Measurements from ENCODE around the gene S1PR4. TPM values are rescaled to one million over a fixed set of nuclear protein-coding genes. Genes with fewer than 3 reads are reported as not detected.

Gene S1PR4, protein sequence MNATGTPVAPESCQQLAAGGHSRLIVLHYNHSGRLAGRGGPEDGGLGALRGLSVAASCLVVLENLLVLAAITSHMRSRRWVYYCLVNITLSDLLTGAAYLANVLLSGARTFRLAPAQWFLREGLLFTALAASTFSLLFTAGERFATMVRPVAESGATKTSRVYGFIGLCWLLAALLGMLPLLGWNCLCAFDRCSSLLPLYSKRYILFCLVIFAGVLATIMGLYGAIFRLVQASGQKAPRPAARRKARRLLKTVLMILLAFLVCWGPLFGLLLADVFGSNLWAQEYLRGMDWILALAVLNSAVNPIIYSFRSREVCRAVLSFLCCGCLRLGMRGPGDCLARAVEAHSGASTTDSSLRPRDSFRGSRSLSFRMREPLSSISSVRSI
- total RNA-seq (2014; rRNA removed; shearing (Covaris generic); ENCODE audit: low replicate concordance) = not detected in 2 replicates

DNA sequence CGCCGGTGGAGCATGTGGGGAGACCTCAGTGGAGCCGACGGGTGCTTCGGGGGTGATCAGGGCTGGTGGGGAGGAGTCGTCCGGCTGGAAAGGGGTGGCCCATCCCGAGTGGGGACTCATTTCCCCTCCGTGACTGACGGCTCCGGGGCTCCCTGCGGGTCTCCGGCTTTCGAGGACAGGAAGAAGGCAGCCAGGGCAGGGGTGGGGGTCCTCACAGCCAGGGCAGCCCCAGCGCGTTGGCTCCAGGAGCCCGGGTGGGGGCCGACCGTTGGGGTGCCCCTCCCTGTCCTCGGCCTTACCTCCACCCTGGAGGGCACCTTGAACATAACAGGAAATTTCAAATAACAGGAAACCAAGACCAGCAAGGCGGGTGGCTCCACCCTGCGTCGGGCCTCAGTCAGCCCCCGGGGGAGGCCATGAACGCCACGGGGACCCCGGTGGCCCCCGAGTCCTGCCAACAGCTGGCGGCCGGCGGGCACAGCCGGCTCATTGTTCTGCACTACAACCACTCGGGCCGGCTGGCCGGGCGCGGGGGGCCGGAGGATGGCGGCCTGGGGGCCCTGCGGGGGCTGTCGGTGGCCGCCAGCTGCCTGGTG, at the start of gene S1PR4:
Gene S1PR4 (plus strand): TSS at position 393 of the 596 bp plus-strand sequence. CDS start 24 bp downstream, at position 417.
- no peak within 1 kb of the TSS for H2AFZ ChIP-seq (ENCODE audit: low read length)
- no peaks in the 10 kb centered on the region; the same call in 1 of the 2 replicates for H3K9me3 ChIP-seq (ENCODE audit: low read length)

DNA sequence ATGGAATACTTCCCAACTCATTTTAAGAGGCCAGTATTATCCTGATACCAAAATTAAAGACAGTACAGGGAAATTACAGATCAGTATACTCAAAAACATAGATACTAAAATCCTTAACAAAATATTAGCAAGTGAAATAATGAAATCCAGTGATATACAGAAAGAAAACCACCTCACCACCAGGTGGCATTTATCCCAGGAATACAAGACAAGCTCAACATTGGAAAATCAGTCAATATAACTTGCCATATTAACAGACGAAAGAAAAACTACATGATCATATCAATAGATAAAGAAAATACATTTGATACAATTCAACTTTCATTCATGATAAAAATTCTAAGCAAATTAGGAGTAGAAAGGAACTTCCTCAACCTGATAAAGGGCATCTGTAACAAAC, 49.5 kb upstream of the S1PR4 start:
- Histone ChIP-seq H3K9me3 (ENCODE audit: low read length) (no peaks in the 10 kb centered on the region), H3K4me2 (ENCODE audit: low read depth, low read length, poor library complexity, severe bottlenecking) (no peak overlapping the region), H3K27ac (ENCODE audit: low read length) (no peak overlapping the region), H3K4me1 (ENCODE audit: low read length) (no peaks in the 10 kb centered on the region), H3K27me3 (ENCODE audit: low read length) (no peaks in the 10 kb centered on the region), H3K9ac (ENCODE audit: low read length) (no peak overlapping the region), H3K79me2 (ENCODE audit: low read length) (no peaks in the 10 kb centered on the region), H3K4me3 (ENCODE audit: low read length) (no peak overlapping the region), H2AFZ (ENCODE audit: low read length) (no peak overlapping the region), H3K36me3 (ENCODE audit: insufficient read depth, low read length) (no peaks in the 10 kb centered on the region), H4K20me1 (ENCODE audit: insufficient read depth, low read depth, low read length) (no peaks in the 10 kb centered on the region), H3K9me2 (replicated peaks; ENCODE audit: insufficient read depth, low read length) (no peaks in the 10 kb centered on the region)
- DNase-seq = peak; percentile 43

More for the DNA sequence above, at the start of gene S1PR4:
- no peaks in the 10 kb centered on the region for H3K27me3 ChIP-seq (ENCODE audit: low read length)
- H3K9me2 ChIP-seq (replicated peaks; ENCODE audit: insufficient read depth, low read length) = no peaks in the 10 kb centered on the region
- H3K27ac ChIP-seq (ENCODE audit: low read length) = no peak within 1 kb of the TSS
- no peak within 1 kb of the TSS for H3K4me3 ChIP-seq (ENCODE audit: low read length)
- peak; percentile 55 for DNase-seq
- no peak within 1 kb of the TSS for H3K9ac ChIP-seq (ENCODE audit: low read length)
- peaks cover 22% of the 10 kb centered on the region for H3K4me1 ChIP-seq (ENCODE audit: low read length)
- H3K4me2 ChIP-seq (ENCODE audit: low read depth, low read length, poor library complexity, severe bottlenecking) = no peak within 1 kb of the TSS
- no peaks in the 10 kb centered on the region for H3K36me3 ChIP-seq (ENCODE audit: insufficient read depth, low read length)
- H4K20me1 ChIP-seq (ENCODE audit: insufficient read depth, low read depth, low read length) = no peaks in the 10 kb centered on the region
- no peaks in the 10 kb centered on the region for H3K79me2 ChIP-seq (ENCODE audit: low read length)

DNA sequence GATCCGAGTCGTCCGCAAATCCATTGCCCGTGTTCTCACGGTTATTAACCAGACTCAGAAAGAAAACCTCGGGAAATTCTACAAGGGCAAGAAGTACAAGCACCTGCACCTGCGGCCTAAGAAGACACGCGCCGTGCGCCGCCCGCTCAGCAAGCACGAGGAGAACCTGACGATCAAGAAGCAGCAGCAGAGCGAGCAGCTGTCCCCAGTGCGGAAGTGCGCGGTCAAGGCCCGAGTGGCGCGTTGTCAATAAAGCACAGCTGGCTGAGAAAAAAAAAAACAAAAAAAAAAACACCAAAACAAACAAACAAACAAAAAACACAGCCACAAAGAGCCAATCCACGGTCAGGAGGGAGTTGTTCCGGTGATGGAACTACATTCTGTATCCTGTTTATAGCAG, 47.4 kb upstream of the S1PR4 start:
- no peaks in the 10 kb centered on the region for H3K9me3 ChIP-seq (ENCODE audit: low read length)
- no peak for DNase-seq
- H3K4me2 ChIP-seq (ENCODE audit: low read depth, low read length, poor library complexity, severe bottlenecking) = no peak overlapping the region
- H2AFZ ChIP-seq (ENCODE audit: low read length) = no peak overlapping the region
- H3K36me3 ChIP-seq (ENCODE audit: insufficient read depth, low read length) = no peaks in the 10 kb centered on the region
- no peaks in the 10 kb centered on the region for H3K4me1 ChIP-seq (ENCODE audit: low read length)
- no peaks in the 10 kb centered on the region for H3K27me3 ChIP-seq (ENCODE audit: low read length)
- H3K27ac ChIP-seq (ENCODE audit: low read length) = no peak overlapping the region
- no peak overlapping the region for H3K4me3 ChIP-seq (ENCODE audit: low read length)
- H3K79me2 ChIP-seq (ENCODE audit: low read length) = no peaks in the 10 kb centered on the region
- H3K9me2 ChIP-seq (replicated peaks; ENCODE audit: insufficient read depth, low read length) = no peaks in the 10 kb centered on the region
- H4K20me1 ChIP-seq (ENCODE audit: insufficient read depth, low read depth, low read length) = no peaks in the 10 kb centered on the region
- H3K9ac ChIP-seq (ENCODE audit: low read length) = no peak overlapping the region

DNA sequence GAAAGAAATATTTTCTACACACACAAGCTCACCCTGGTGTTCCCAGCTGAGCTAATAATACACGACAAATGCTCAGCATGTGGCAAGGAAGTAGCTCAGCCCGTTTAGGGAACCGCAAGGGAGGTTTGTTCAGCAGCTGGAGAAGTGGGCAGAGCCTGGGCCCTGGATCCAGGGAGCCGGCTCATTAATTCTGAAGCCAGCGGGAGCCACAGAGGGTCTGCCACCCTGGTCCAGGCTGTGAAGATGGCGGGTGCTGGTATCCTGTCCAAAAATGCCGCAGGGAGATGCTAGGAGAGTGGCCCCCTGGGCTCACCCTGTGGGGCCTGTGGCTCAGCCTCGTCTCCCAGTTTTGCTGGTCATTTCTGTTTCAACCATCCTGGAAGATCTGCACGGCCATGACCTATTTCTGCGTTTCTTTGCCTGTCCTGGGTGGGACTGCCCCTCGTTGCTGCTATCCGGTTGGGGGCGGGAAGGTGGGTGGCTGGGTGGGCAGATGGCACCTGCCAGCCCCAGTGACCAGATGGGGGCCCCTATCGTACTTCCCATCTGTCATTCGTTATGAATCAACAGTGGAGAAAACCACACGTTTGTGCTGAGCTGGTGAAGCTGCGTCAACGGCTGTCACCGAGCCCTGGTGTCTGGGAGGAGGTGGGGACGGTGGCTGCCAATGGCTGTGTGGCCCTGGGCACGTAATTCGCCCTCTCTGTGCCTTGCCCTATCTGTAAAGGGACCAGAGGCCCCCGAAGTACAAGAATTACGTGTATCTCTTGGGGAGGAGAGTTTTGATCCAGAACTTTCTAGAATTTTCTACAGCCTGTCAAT, 45.4 kb upstream of the S1PR4 start:
- Histone ChIP-seq H3K27ac (ENCODE audit: low read length) (no peak overlapping the region), H3K36me3 (ENCODE audit: insufficient read depth, low read length) (no peaks in the 10 kb centered on the region), H3K4me3 (ENCODE audit: low read length) (no peak overlapping the region), H3K9ac (ENCODE audit: low read length) (no peak overlapping the region), H3K79me2 (ENCODE audit: low read length) (no peaks in the 10 kb centered on the region), H4K20me1 (ENCODE audit: insufficient read depth, low read depth, low read length) (no peaks in the 10 kb centered on the region), H3K9me3 (ENCODE audit: low read length) (no peaks in the 10 kb centered on the region), H3K27me3 (ENCODE audit: low read length) (no peaks in the 10 kb centered on the region), H2AFZ (ENCODE audit: low read length) (no peak overlapping the region), H3K4me2 (ENCODE audit: low read depth, low read length, poor library complexity, severe bottlenecking) (no peak overlapping the region), H3K4me1 (ENCODE audit: low read length) (no peaks in the 10 kb centered on the region), H3K9me2 (replicated peaks; ENCODE audit: insufficient read depth, low read length) (no peaks in the 10 kb centered on the region)
- no peak for DNase-seq

DNA sequence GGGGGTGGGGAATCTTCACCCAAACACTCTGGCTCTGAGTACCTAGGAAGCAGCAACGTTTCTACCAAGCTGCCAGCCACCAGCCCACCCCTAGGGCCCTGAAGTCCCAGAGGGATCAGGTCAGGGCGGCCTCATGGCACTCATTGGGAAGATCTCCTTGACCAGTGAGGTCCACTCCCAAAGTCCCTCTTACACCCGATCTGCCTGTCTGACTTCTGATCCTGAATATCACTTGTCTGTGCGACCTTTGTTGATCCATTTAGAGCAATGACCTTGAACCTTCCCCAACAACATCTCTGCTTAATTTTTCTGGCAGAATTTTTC, 44.8 kb upstream of the S1PR4 start:
- Histone ChIP-seq H3K9ac (ENCODE audit: low read length) (no peak overlapping the region), H3K9me3 (ENCODE audit: low read length) (no peaks in the 10 kb centered on the region), H3K4me2 (ENCODE audit: low read depth, low read length, poor library complexity, severe bottlenecking) (no peak overlapping the region), H3K27me3 (ENCODE audit: low read length) (no peaks in the 10 kb centered on the region), H3K4me3 (ENCODE audit: low read length) (no peak overlapping the region), H3K27ac (ENCODE audit: low read length) (no peak overlapping the region), H4K20me1 (ENCODE audit: insufficient read depth, low read depth, low read length) (no peaks in the 10 kb centered on the region), H3K9me2 (replicated peaks; ENCODE audit: insufficient read depth, low read length) (no peaks in the 10 kb centered on the region), H2AFZ (ENCODE audit: low read length) (no peak overlapping the region), H3K4me1 (ENCODE audit: low read length) (no peaks in the 10 kb centered on the region), H3K79me2 (ENCODE audit: low read length) (no peaks in the 10 kb centered on the region), H3K36me3 (ENCODE audit: insufficient read depth, low read length) (no peaks in the 10 kb centered on the region)
- DNase-seq = no peak

DNA sequence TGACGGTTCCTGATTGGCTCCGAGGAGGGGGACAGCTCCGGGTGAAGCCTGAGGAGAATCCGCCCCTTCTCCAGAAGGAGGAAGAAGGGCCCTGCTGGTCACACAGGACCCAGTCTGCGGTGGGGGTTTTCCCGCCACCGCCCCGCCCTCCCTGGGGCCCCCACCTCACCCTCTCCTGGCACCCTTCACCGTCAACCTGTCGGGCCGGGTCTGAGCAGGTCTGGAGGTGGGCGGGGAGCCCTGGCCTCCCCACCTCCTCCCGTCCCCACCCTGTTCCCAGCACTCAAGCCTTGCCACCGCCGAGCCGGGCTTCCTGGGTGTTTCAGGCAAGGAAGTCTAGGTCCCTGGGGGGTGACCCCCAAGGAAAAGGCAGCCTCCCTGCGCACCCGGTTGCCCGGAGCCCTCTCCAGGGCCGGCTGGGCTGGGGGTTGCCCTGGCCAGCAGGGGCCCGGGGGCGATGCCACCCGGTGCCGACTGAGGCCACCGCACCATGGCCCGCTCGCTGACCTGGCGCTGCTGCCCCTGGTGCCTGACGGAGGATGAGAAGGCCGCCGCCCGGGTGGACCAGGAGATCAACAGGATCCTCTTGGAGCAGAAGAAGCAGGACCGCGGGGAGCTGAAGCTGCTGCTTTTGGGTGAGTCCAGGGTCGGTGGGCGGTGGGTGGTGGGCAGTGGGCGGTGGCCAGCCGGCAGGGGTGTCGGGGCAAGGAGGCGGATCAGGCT, 42.4 kb upstream of the S1PR4 start, which contains the start of gene GNA15:
Gene GNA15 (plus strand): TSS at position 73 of the 723 bp plus-strand sequence. CDS start 418 bp downstream, at position 491.
- H3K36me3 ChIP-seq (ENCODE audit: insufficient read depth, low read length) = no peaks in the 10 kb centered on the region
- H3K4me3 ChIP-seq (ENCODE audit: low read length) = no peak within 1 kb of the TSS
- no peaks in the 10 kb centered on the region for H3K9me2 ChIP-seq (replicated peaks; ENCODE audit: insufficient read depth, low read length)
- H3K27ac ChIP-seq (ENCODE audit: low read length) = no peak within 1 kb of the TSS
- H2AFZ ChIP-seq (ENCODE audit: low read length) = no peak within 1 kb of the TSS
- H3K9me3 ChIP-seq (ENCODE audit: low read length) = no peaks in the 10 kb centered on the region
- H3K9ac ChIP-seq (ENCODE audit: low read length) = no peak within 1 kb of the TSS
- no peaks in the 10 kb centered on the region for H3K4me1 ChIP-seq (ENCODE audit: low read length)
- no peak within 1 kb of the TSS for H3K4me2 ChIP-seq (ENCODE audit: low read depth, low read length, poor library complexity, severe bottlenecking)
- no peak for DNase-seq
- no peaks in the 10 kb centered on the region for H4K20me1 ChIP-seq (ENCODE audit: insufficient read depth, low read depth, low read length)
- H3K79me2 ChIP-seq (ENCODE audit: low read length) = no peaks in the 10 kb centered on the region
- H3K27me3 ChIP-seq (ENCODE audit: low read length) = no peaks in the 10 kb centered on the region

DNA sequence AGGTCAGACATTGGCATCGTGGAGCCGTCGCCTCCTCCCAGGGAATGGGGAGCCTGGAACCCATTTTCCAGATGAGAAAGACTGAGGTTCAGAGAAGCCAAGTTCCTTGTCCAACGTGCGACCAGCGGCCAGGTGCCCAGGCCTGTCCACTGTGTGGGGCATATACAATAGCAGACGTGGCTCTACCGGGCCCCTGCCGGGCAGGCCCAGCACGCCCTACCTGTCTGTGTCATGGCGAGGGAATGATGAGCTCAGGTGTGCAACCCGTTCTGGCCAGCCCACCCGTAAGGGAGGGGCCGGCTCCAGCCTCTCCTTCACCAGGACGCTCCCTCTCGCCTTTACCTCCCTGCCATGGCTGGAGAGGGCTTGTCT, 41.9 kb upstream of the S1PR4 start:
- no peak for DNase-seq
- Histone ChIP-seq H3K9ac (ENCODE audit: low read length) (no peak overlapping the region), H3K79me2 (ENCODE audit: low read length) (no peaks in the 10 kb centered on the region), H2AFZ (ENCODE audit: low read length) (no peak overlapping the region), H3K9me3 (ENCODE audit: low read length) (no peaks in the 10 kb centered on the region), H3K4me3 (ENCODE audit: low read length) (no peak overlapping the region), H4K20me1 (ENCODE audit: insufficient read depth, low read depth, low read length) (no peaks in the 10 kb centered on the region), H3K9me2 (replicated peaks; ENCODE audit: insufficient read depth, low read length) (no peaks in the 10 kb centered on the region), H3K27me3 (ENCODE audit: low read length) (no peaks in the 10 kb centered on the region), H3K27ac (ENCODE audit: low read length) (no peak overlapping the region), H3K36me3 (ENCODE audit: insufficient read depth, low read length) (no peaks in the 10 kb centered on the region), H3K4me2 (ENCODE audit: low read depth, low read length, poor library complexity, severe bottlenecking) (no peak overlapping the region), H3K4me1 (ENCODE audit: low read length) (no peaks in the 10 kb centered on the region)

Data from Karpas-422 (cell line).